ENCODE measurements around the gene VPS52.

The VPS52 gene

GRCh38 chr6:33207552-33208090 is 64.1 kb downstream of the VPS52 start:
- no peak for FAIRE-seq

GRCh38 chr6:33206864-33207551 is 64.7 kb downstream of the VPS52 start:
- no peak for FAIRE-seq

GRCh38 chr6:33206027-33206863 is 65.4 kb downstream of the VPS52 start:
- FAIRE-seq = no peak

DNA sequence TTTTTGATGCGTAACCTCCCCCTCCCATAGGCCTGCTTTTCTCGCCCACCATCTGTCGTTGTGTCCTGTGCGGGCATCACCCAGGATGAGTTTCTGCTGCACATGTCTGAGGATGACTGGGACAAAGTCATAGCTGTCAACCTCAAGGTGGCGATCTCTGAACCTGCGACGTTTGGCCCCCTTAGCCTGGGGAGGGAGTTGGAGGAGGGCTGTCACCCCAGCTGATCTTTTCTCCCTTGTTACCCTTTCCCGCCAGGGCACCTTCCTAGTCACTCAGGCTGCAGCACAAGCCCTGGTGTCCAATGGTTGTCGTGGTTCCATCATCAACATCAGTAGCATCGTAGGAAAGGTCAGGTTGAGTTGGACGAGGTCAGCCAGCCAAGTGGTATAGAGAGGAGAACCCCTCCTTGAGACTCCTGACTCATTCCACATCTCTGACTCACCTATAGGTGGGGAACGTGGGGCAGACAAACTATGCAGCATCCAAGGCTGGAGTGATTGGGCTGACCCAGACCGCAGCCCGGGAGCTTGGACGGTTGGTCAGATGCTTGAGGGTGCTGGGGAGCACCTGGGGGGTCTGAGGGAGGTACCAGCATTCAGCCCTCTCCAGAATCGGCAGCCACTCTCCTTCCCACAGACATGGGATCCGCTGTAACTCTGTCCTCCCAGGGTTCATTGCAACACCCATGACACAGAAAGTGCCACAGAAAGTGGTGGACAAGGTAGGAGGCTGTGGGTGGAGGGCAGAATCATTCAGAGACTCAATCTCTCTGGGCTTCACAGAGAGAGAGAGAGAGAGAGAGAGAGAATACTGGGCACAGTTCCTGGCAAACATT is 66.3 kb downstream of the VPS52 start:
- FAIRE-seq = no peak

DNA sequence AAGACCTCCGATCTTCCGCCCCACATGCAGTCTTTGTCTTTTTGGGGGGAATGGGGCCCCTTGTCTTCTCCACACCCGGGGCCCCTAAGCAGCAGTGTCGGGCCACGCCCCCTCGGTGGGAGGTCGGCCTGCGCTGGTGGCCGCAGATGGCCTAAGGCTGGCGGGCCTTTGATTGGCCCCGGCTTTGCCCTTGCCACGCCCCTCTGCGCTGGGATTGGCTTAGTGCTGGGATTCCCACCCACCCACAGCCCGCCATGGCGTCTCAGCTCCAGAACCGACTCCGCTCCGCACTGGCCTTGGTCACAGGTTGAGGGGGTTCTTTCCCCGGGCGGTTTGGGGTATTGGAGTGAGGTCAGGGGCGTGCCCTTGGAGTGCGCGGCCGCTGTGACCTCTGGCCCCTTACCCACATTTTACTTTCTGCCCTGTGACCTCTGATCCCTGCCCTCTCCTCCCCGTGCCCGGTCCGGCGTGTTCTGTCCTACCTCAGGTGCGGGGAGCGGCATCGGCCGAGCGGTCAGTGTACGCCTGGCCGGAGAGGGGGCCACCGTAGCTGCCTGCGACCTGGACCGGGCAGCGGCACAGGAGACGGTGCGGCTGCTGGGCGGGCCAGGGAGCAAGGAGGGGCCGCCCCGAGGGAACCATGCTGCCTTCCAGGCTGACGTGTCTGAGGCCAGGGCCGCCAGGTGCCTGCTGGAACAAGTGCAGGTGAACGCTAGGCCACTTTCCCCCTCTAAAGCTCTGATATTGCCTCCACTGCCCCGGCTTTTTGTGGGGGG is 67.1 kb downstream of the VPS52 start, which contains the start of gene HSD17B8:
Gene HSD17B8 (plus strand): TSS at position 241 of the 776 bp plus-strand sequence. CDS start 14 bp downstream, at position 255.
- no peak for FAIRE-seq

- no peak for FAIRE-seq
These were observed 67.6 kb downstream of the VPS52 start for GRCh38 chr6:33204165-33204414.

- no peak for FAIRE-seq
These were observed 68.1 kb downstream of the VPS52 start for GRCh38 chr6:33203443-33204164.

DNA sequence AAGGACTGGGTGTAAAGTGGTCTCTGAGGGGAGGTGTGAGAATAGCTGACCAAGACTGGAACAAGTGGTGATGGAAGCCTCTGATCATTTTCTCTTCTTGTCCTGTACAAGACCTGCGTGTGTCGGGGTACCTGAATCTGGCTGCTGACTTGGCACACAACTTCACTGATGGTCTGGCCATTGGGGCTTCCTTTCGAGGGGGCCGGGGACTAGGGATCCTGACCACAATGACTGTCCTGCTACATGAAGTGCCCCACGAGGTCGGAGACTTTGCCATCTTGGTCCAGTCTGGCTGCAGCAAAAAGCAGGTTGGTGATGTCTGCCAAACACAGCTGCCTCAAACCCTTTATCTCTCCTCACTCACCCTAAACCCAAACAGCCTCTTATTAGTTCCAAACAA is 68.9 kb downstream of the VPS52 start:
- FAIRE-seq = no peak

- no peak for FAIRE-seq
These were observed 69.7 kb downstream of the VPS52 start for GRCh38 chr6:33201935-33202334.

GRCh38 chr6:33201147-33201545 is 70.5 kb downstream of the VPS52 start:
- no peak for FAIRE-seq
